Ovary (tissue), 3 donors: ENCODE data around the gene AUTS2.

ENCODE experiments used
- CTCF ChIP-seq, 3 donors: fragments of 450-650 bp in 2 of 3; fragments of 200-600 bp in 1 of 3; IDR thresholded peaks; one replicate each; pipeline versions ENCODE4 v1.5.1 to v1.8.0; 2016 to 2022; ENCODE audit warnings: antibody characterized with exemption in 3 of 3, mild to moderate bottlenecking in 1 of 3
- EP300 ChIP-seq: sonication (generic); formaldehyde crosslinking; IDR thresholded peaks from one replicate; pipeline ENCODE4 v1.6.1; 2017; ENCODE audit warnings: antibody characterized with exemption
- POLR2A ChIP-seq: fragments of 450-650 bp; IDR thresholded peaks from one replicate; pipeline ENCODE4 v1.6.1; 2017; ENCODE audit warnings: antibody characterized with exemption, mild to moderate bottlenecking, moderate library complexity
- donor health status: DM: no; HTN: no; CAD: no.

DNA sequence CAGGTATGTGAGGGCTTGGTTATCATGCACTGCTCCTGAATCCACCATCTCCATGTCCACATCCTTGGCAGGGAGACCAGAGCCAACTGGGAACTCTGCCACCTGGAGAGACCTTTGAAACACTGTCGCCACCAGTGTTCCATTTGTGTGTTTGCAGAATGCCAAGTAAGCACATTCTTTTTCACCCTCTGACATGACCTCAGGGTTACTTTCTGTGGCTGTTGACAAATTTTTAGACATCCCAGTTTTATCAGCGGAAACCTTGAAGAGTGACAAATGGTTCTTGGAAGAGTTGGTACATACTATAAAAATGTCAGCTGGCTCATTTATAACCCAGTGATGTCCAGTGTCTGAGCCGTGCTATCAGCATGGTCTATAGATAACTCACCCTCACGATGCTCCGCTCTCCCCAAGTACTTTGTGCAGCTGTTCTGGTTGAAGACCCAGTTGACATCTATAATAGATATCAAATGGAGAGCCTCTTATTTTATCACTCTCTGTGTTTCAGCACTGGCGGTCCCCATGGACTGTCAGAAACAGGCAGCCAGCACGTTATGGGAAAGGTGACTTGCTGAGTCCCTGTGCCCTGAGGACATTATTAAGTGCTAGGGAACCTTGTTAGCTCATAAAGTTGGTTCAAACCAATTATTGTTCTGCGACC is 970.5 kb downstream of the AUTS2 start:
- TF ChIP-seq CTCF (IDR thresholded peaks at IDR 0.05) (no peak), POLR2A (no peak), EP300 (no peak)
